EH (cell line): ENCODE data around the gene ITPR2.

ENCODE experiments used
- DNase-seq: peaks from one replicate; pipeline ENCODE4 v3.0.0-alpha.2; 2015; ENCODE audit warnings: low read depth

The ITPR2 gene

DNA sequence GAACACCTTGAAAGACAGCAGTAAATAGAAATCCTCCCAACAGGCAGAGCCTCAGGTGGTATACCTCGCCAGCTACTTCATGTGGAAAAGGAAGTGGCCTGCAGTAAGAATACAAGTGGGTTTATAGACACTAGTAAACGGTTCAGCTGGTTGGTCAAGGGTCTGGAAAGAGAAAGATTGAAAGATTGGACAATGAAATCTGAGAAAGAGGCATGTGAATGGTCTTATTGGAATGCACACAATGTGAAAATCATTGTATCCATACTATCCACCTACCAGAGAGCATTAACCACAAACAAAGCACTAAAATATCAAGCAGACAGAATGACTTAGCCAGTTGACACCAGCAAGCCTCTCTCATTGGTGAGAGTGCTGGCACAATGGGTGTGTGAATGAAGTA lies 539.4 kb downstream of the ITPR2 start:
- DNase-seq = peak; percentile 16

- no peak for DNase-seq
These were observed 540.4 kb downstream of the ITPR2 start for GRCh38 chr12:26292596-26292995.

- DNase-seq = no peak
These were observed 542.4 kb downstream of the ITPR2 start for GRCh38 chr12:26290565-26290964.

DNA sequence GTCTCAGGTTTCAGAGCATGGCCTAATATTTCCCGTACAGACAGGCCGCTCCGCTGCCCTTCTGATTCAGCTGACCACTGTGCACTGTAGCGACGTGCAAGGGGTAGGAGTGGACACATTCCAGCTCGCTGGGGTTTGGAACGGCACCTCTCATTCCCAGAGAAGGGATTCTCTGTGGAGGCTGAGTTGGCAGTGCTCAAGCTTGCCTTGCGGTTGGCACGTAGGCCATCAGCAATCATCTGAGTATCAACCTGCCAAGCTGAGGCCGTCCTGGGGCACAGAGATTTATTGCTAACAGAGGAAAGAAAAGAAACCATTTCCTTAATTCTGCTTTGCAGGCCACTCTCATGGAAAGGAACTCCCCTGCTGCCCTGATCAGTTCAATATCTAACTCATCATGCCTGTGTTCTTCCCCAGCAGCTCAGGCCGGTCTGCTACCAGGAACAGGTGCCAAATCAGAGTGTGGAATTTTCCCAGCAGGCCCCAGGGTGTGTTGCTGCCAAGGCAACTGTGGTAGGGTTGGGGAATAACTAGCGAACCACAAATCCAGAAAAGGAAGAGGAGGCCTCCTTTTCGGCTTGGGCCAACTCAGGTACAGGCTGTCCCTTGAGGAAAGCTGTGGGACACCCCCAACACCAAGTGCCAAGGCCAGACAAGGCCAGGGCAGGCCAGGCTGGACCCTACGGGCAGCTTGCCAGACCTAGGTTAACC lies 545.2 kb downstream of the ITPR2 start:
- no peak for DNase-seq
